Smooth muscle cell (in vitro differentiated cells): ENCODE data around the gene TSC1. TPM values are rescaled to one million over a fixed set of nuclear protein-coding genes. Genes with fewer than 3 reads are reported as not detected.

Source experiments
- DNase-seq: peaks from one replicate; lab custom pipeline; 2025; ENCODE audit not compliant: unreplicated experiment; lab: John Stamatoyannopoulos, UW
- H2AFZ ChIP-seq: fragments of 200-600 bp; sonication (generic); 2 replicates; pipeline ENCODE4 v1.6.0; 2016; ENCODE audit warnings: antibody characterized with exemption, low read depth, mild to moderate bottlenecking
- H3F3A ChIP-seq: fragments of 200-600 bp; sonication (generic); 2 replicates; pipeline ENCODE4 v1.6.0; 2017; ENCODE audit warnings: antibody characterized with exemption, low read depth
- H3K27ac ChIP-seq: fragments of 200-600 bp; sonication (generic); 2 replicates; pipeline ENCODE4 v1.5.1; 2016; ENCODE audit warnings: low read depth, mild to moderate bottlenecking
- H3K27me3 ChIP-seq: fragments of 200-600 bp; sonication (generic); 2 replicates; pipeline ENCODE4 v1.6.1; 2016; ENCODE audit warnings: low read depth, mild to moderate bottlenecking
- H3K36me3 ChIP-seq: fragments of 200-600 bp; sonication (generic); 2 replicates; pipeline ENCODE4 v1.5.1; 2016; ENCODE audit warnings: low read depth
- H3K4me1 ChIP-seq: fragments of 200-600 bp; sonication (generic); 2 replicates; pipeline ENCODE4 v1.5.1; 2016; ENCODE audit warnings: low read depth
- H3K4me2 ChIP-seq: fragments of 200-600 bp; sonication (generic); 2 replicates; pipeline ENCODE4 v1.6.0; 2016; ENCODE audit warnings: mild to moderate bottlenecking
- H3K4me3 ChIP-seq: fragments of 200-600 bp; sonication (generic); 2 replicates; pipeline ENCODE4 v1.5.1; 2016; ENCODE audit warnings: mild to moderate bottlenecking
- H3K79me2 ChIP-seq: fragments of 200-600 bp; sonication (generic); 2 replicates; pipeline ENCODE4 v1.6.0; 2016; ENCODE audit warnings: low read depth, mild to moderate bottlenecking
- H3K9ac ChIP-seq: fragments of 200-600 bp; sonication (generic); 2 replicates; pipeline ENCODE4 v1.6.0; 2016; ENCODE audit warnings: low read depth
- H3K9me3 ChIP-seq: fragments of 200-600 bp; sonication (generic); replicated peaks from 2 replicates; pipeline ENCODE4 v1.5.1; 2016; ENCODE audit warnings: low read depth
- H4K20me1 ChIP-seq: fragments of 200-600 bp; sonication (generic); 2 replicates; pipeline ENCODE4 v1.6.0; 2016; ENCODE audit warnings: low read depth
- CTCF ChIP-seq: fragments of 200-600 bp; sonication (generic); IDR thresholded peaks from 2 replicates; pipeline ENCODE4 v1.5.1; 2017; ENCODE audit warnings: borderline replicate concordance, mild to moderate bottlenecking, antibody characterized with exemption; ENCODE audit not compliant: insufficient read depth, poor library complexity, severe bottlenecking
- WGBS: methylation state at CpG from one replicate; pipeline ENCODE4 v1.1.7; 2016; ENCODE audit warnings: low lambda C conversion rate; 5-methylcytosine and 5-hydroxymethylcytosine counted together
- polyA plus RNA-seq: library from polyadenylated mRNA; unstranded; fragments of >200 nt; fragmentation: Nextera tagmentation; extraction: Ambion mirVana; gene quantifications from 2 replicates; pipeline ENCODE4 v1.2.1, GENCODE V29; 2016
- total RNA-seq: library from RNA; depleted of rRNA; stranded (reverse); fragments of >200 nt; gene quantifications from 2 replicates; pipeline ENCODE4 v1.2.3, GENCODE V29; 2014

The TSC1 gene
- total and polyA plus RNA-seq, 2 experiments from 2014 or later = 17.4 to 48.9 TPM

- H3K9me3 ChIP-seq = no peaks in the 10 kb centered on the region
- H3K4me2 ChIP-seq = no peak overlapping the region
- no peaks in the 10 kb centered on the region for H3K4me1 ChIP-seq
- peaks cover 73% of the 10 kb centered on the region for H3K79me2 ChIP-seq
- TF ChIP-seq CTCF = no peak
- H3K27ac ChIP-seq = peak overlapping the region; percentile 3
- peaks cover 92% of the 10 kb centered on the region for H4K20me1 ChIP-seq
- WGBS = 82% methylated on average over 7 of the region's 7 CpGs
- no peak overlapping the region for H3K9ac ChIP-seq
- DNase-seq = no peak
- H2AFZ ChIP-seq = no peak overlapping the region
- H3K4me3 ChIP-seq = no peak overlapping the region
- H3K27me3 ChIP-seq = no peaks in the 10 kb centered on the region
- H3F3A ChIP-seq = no peaks in the 10 kb centered on the region
- H3K36me3 ChIP-seq = no peaks in the 10 kb centered on the region
Observed at GRCh38 chr9:132937463-132937901, 6.9 kb downstream of the TSC1 start.

- H4K20me1 ChIP-seq = peaks cover 85% of the 10 kb centered on the region
- H2AFZ ChIP-seq = no peak overlapping the region
- H3K27ac ChIP-seq = no peak overlapping the region
- DNase-seq = no peak
- no peak overlapping the region for H3K9ac ChIP-seq
- no peak overlapping the region for H3K4me2 ChIP-seq
- no peak overlapping the region for H3K4me3 ChIP-seq
- H3K27me3 ChIP-seq = no peaks in the 10 kb centered on the region
- H3K9me3 ChIP-seq = no peaks in the 10 kb centered on the region
- H3K4me1 ChIP-seq = no peaks in the 10 kb centered on the region
- H3F3A ChIP-seq = no peaks in the 10 kb centered on the region
- no peaks in the 10 kb centered on the region for H3K36me3 ChIP-seq
- 97% methylated on average over 6 of the region's 6 CpGs for WGBS
- H3K79me2 ChIP-seq = peaks cover 48% of the 10 kb centered on the region
- no peak for TF ChIP-seq CTCF
Observed at GRCh38 chr9:132935026-132935425, 9.4 kb downstream of the TSC1 start.

GRCh38 chr9:132931178-132931735 lies 13.2 kb downstream of the TSC1 start:
- H2AFZ ChIP-seq = no peak overlapping the region
- no peaks in the 10 kb centered on the region for H3F3A ChIP-seq
- peaks cover 14% of the 10 kb centered on the region for H3K79me2 ChIP-seq
- no peak overlapping the region for H3K4me3 ChIP-seq
- DNase-seq = no peak
- 93% methylated on average over 9 of the region's 9 CpGs for WGBS
- H3K9me3 ChIP-seq = no peaks in the 10 kb centered on the region
- H4K20me1 ChIP-seq = peaks cover 58% of the 10 kb centered on the region
- no peak overlapping the region for H3K9ac ChIP-seq
- H3K27me3 ChIP-seq = no peaks in the 10 kb centered on the region
- no peak overlapping the region for H3K27ac ChIP-seq
- TF ChIP-seq CTCF = no peak
- H3K4me2 ChIP-seq = no peak overlapping the region
- no peaks in the 10 kb centered on the region for H3K4me1 ChIP-seq
- peaks cover 9% of the 10 kb centered on the region for H3K36me3 ChIP-seq

GRCh38 chr9:132927704-132928103 lies 16.7 kb downstream of the TSC1 start:
- peaks cover 30% of the 10 kb centered on the region for H4K20me1 ChIP-seq
- 98% methylated on average over 7 of the region's 7 CpGs for WGBS
- no peak overlapping the region for H3K27ac ChIP-seq
- no peaks in the 10 kb centered on the region for H3K4me1 ChIP-seq
- H3K27me3 ChIP-seq = no peaks in the 10 kb centered on the region
- H3K36me3 ChIP-seq = peaks cover 28% of the 10 kb centered on the region
- DNase-seq = no peak
- H3K4me3 ChIP-seq = no peak overlapping the region
- no peak overlapping the region for H3K4me2 ChIP-seq
- H2AFZ ChIP-seq = no peak overlapping the region
- H3K9ac ChIP-seq = no peak overlapping the region
- no peaks in the 10 kb centered on the region for H3F3A ChIP-seq
- H3K9me3 ChIP-seq = no peaks in the 10 kb centered on the region
- peaks cover 2% of the 10 kb centered on the region for H3K79me2 ChIP-seq
- no peak for TF ChIP-seq CTCF
